HepG2 (cell line): ENCODE data around the gene PDLIM4. TPM values are rescaled to one million over a fixed set of nuclear protein-coding genes. Genes with fewer than 3 reads are reported as not detected.

ENCODE experiments used
- ARNTL ChIP-seq: sonication (generic); formaldehyde crosslinking; IDR thresholded peaks from 2 replicates; pipeline ENCODE4 v1.4.0; 2020; ENCODE audit warnings: mild to moderate bottlenecking, missing genetic modification reagents
- ATF2 ChIP-seq: sonication (generic); formaldehyde crosslinking; IDR thresholded peaks from 2 replicates; pipeline ENCODE4 v1.4.0; 2020; ENCODE audit warnings: missing genetic modification reagents
- ATF7 ChIP-seq, 2 experiments: fragments of 450-650 bp in 1 of 2; sonication (generic) in 1 of 2; formaldehyde crosslinking in 1 of 2; IDR thresholded peaks; 2 replicates each; pipeline versions ENCODE4 v1.4.0 to v1.6.1; 2016 to 2020; ENCODE audit warnings: antibody characterized with exemption in 1 of 2, mild to moderate bottlenecking in 1 of 2, missing genetic modification reagents in 1 of 2
- CHCHD3 ChIP-seq: sonication (generic); formaldehyde crosslinking; IDR thresholded peaks from 2 replicates; pipeline ENCODE4 v1.8.0; 2022; ENCODE audit warnings: mild to moderate bottlenecking, missing genetic modification reagents, moderate library complexity
- DMAP1 ChIP-seq: IDR thresholded peaks from 2 replicates; pipeline ENCODE4 v1.6.1; 2016
- FOSL1 ChIP-seq: sonication (generic); formaldehyde crosslinking; IDR thresholded peaks from 2 replicates; pipeline ENCODE4 v1.9.0; 2021; ENCODE audit warnings: missing genetic modification reagents, borderline replicate concordance
- FOXP1 ChIP-seq, 2 experiments: fragments of 450-650 bp in 1 of 2; IDR thresholded peaks; 2 replicates each; pipeline ENCODE4 v1.6.1; 2017 to 2018; ENCODE audit warnings: antibody characterized with exemption in 1 of 2
- JDP2 ChIP-seq: sonication (generic); formaldehyde crosslinking; IDR thresholded peaks from 2 replicates; pipeline ENCODE4 v1.8.1; 2022; ENCODE audit warnings: missing genetic modification reagents, borderline replicate concordance
- KLF16 ChIP-seq, 2 experiments: sonication (generic) in 1 of 2; formaldehyde crosslinking in 1 of 2; IDR thresholded peaks; 2 replicates each; pipeline versions ENCODE4 v1.6.1 to v1.8.0; 2016 to 2023; ENCODE audit warnings: missing genetic modification reagents in 2 of 2, missing compliant biosample characterization in 1 of 2
- MAFK ChIP-seq, 2 experiments: IDR thresholded peaks in 1 of 2; conservative IDR thresholded peaks in 1 of 2; 2 replicates each; pipeline ENCODE4 v1.6.1; 2011; ENCODE audit warnings: improper control_type of control experiment in 2 of 2, low read length in 2 of 2
- MXD1 ChIP-seq: sonication (generic); formaldehyde crosslinking; IDR thresholded peaks from 2 replicates; pipeline ENCODE4 v1.4.0; 2020; ENCODE audit warnings: mild to moderate bottlenecking, missing genetic modification reagents
- NPAS2 ChIP-seq: sonication (generic); formaldehyde crosslinking; IDR thresholded peaks from 2 replicates; pipeline ENCODE4 v1.8.0; 2022; ENCODE audit warnings: mild to moderate bottlenecking, missing genetic modification reagents, borderline replicate concordance
- REST ChIP-seq, 2 experiments: IDR thresholded peaks; 2 replicates each; pipeline ENCODE4 v1.6.1; 2011 to 2012; ENCODE audit warnings: low read length in 2 of 2, borderline replicate concordance in 1 of 2, low read depth in 1 of 2, mild to moderate bottlenecking in 1 of 2, moderate library complexity in 1 of 2
- THAP11 ChIP-seq: IDR thresholded peaks from 2 replicates; pipeline ENCODE4 v1.6.1; 2016; ENCODE audit warnings: missing biosample characterization, missing genetic modification reagents
- TP53 ChIP-seq: sonication (generic); formaldehyde crosslinking; conservative IDR thresholded peaks from 2 replicates; pipeline ENCODE4 v1.4.0; 2020; ENCODE audit warnings: missing genetic modification reagents
- TRAFD1 ChIP-seq: sonication (generic); formaldehyde crosslinking; IDR thresholded peaks from 2 replicates; pipeline ENCODE4 v1.5.1; 2020; ENCODE audit warnings: missing genetic modification reagents, mild to moderate bottlenecking, borderline replicate concordance
- WIZ ChIP-seq: sonication (generic); formaldehyde crosslinking; IDR thresholded peaks from 2 replicates; pipeline ENCODE4 v1.5.1; 2020; ENCODE audit warnings: mild to moderate bottlenecking, missing genetic modification reagents
- ZBTB7B ChIP-seq: sonication (generic); formaldehyde crosslinking; IDR thresholded peaks from 2 replicates; pipeline ENCODE4 v1.4.0; 2020; ENCODE audit warnings: missing genetic modification reagents
- ZNF543 ChIP-seq: sonication (generic); formaldehyde crosslinking; IDR thresholded peaks from 2 replicates; pipeline ENCODE4 v1.4.0; 2020; ENCODE audit warnings: mild to moderate bottlenecking, missing genetic modification reagents
- ZNF674 ChIP-seq: sonication (generic); formaldehyde crosslinking; IDR thresholded peaks from 2 replicates; pipeline ENCODE4 v1.5.0; 2020; ENCODE audit warnings: low read depth, mild to moderate bottlenecking, missing genetic modification reagents
- polyA plus RNA-seq, 8 experiments: library from polyadenylated mRNA; depleted of rRNA in 3 of 8; stranded (reverse) in 7 of 8; unstranded in 1 of 8; fragments of >200 nt; fragmentation: Illumina TruSeq in 4 of 8; extraction: Trizol in 4 of 8; gene quantifications; 2 replicates each; pipeline versions ENCODE4 v1.2.1 to v1.2.3, GENCODE V29; 2011 to 2016; ENCODE audit warnings: low read depth in 4 of 8, missing spikeins in 1 of 8, mixed read lengths in 1 of 8; ENCODE audit not compliant: insufficient read depth in 1 of 8
- total RNA-seq, 5 experiments: library from RNA; depleted of rRNA; stranded (reverse); fragments of >200 nt; fragmentation: Illumina TruSeq; extraction: Trizol; gene quantifications; 2 replicates each; pipeline ENCODE4 v1.2.3, GENCODE V29; 2016; ENCODE audit warnings: low read depth in 1 of 5
- TF ChIP-seq, protein P1 (sequence below): sonication (generic); formaldehyde crosslinking; IDR thresholded peaks from 2 replicates; pipeline ENCODE4 v1.4.0; 2020; ENCODE audit warnings: missing genetic modification reagents

Gene PDLIM4
- total and polyA plus RNA-seq, 2 of the 13 experiments (the other 11 are each of a cell fraction or from before 2014, with no cell fraction given): 1.1 to 2.3 TPM

DNA sequence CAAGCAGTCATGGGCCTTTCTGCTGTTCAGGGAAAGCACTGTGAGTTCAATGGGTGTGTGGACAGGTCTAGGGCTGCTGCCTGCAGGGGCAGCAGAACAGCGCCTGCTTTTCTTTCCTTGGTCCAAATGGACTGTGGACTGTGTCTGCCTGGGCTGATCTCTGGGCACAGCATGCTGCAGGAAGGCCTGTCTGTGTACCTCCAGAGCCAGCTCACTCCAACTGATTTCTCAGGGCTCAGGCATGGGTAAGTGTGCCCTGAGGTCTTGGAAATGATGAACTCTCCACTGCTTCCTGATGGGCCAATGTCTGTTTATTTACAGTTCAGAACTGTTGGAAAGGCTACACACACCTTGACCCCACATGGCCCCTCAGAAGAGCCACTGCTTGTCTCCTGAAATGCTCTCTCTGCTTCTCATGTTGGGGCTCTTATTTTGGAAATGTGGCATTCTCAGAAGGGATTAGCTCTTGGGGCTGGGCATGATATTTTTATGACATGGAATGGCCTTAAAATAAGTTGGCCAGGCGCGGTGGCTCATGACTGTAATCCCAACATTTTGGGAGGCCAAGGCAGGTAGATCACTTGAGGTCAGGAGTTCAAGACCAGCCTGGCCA is 63.7 kb downstream of the PDLIM4 start (continued):
- TF ChIP-seq WIZ (CRISPR knock-in tag) (no peak), KLF16 (CRISPR knock-in tag; IDR thresholded peaks at IDR 0.05) (no peak), FOSL1 (no peak), MXD1 (CRISPR knock-in tag) (no peak), TP53 (CRISPR knock-in tag) (no peak), REST (IDR thresholded peaks at IDR 0.05; ENCODE audit: borderline replicate concordance in 1 of 2, low read depth in 1 of 2, low read length in 2 of 2) (no peak; a peak in 1 of 4 replicates), JDP2 (no peak), ZNF543 (no peak), DMAP1 (CRISPR knock-in tag) (no peak), ARNTL (CRISPR knock-in tag) (peak; percentile 55; the same call in 1 of the 2 replicates), TRAFD1 (CRISPR knock-in tag) (no peak), NPAS2 (CRISPR knock-in tag) (no peak), ZNF674 (CRISPR knock-in tag) (no peak), MAFK (conservative IDR thresholded peaks at IDR 0.05 in 1 of 2, IDR thresholded peaks at IDR 0.05 in 1 of 2; ENCODE audit: low read length in 2 of 2) (no peak), ATF2 (no peak), ZBTB7B (CRISPR knock-in tag) (no peak; the same call in 1 of the 2 replicates), ATF7 (IDR thresholded peaks at IDR 0.05) (no peak), ATF7 (CRISPR knock-in tag; IDR thresholded peaks at IDR 0.05) (no peak), CHCHD3 (CRISPR knock-in tag) (no peak), THAP11 (no peak), FOXP1 (IDR thresholded peaks at IDR 0.05) (no peak), FOXP1 (CRISPR knock-in tag; IDR thresholded peaks at IDR 0.05) (no peak)
- TF ChIP-seq, protein P1, sequence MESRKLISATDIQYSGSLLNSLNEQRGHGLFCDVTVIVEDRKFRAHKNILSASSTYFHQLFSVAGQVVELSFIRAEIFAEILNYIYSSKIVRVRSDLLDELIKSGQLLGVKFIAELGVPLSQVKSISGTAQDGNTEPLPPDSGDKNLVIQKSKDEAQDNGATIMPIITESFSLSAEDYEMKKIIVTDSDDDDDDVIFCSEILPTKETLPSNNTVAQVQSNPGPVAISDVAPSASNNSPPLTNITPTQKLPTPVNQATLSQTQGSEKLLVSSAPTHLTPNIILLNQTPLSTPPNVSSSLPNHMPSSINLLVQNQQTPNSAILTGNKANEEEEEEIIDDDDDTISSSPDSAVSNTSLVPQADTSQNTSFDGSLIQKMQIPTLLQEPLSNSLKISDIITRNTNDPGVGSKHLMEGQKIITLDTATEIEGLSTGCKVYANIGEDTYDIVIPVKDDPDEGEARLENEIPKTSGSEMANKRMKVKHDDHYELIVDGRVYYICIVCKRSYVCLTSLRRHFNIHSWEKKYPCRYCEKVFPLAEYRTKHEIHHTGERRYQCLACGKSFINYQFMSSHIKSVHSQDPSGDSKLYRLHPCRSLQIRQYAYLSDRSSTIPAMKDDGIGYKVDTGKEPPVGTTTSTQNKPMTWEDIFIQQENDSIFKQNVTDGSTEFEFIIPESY: 0 out of 2 replicates have a peak, but pooled peaks have one; percentile 28
